KMS-11 (cell line): ENCODE data around the gene RASGEF1B.

Experiments
- H2AFZ ChIP-seq: fragments of 200-600 bp; sonication (generic); 2 replicates; pipeline ENCODE4 v1.6.1; 2016; ENCODE audit warnings: antibody characterized with exemption, mixed run types, low read depth
- H3K27ac ChIP-seq: fragments of 200-600 bp; sonication (generic); 2 replicates; pipeline ENCODE4 v1.6.1; 2016; ENCODE audit warnings: mild to moderate bottlenecking, mixed run types
- H3K27me3 ChIP-seq: fragments of 200-600 bp; sonication (generic); 2 replicates; pipeline ENCODE4 v1.6.1; 2017; ENCODE audit warnings: mild to moderate bottlenecking, low read depth, mixed run types, moderate library complexity; ENCODE audit not compliant: insufficient read depth
- H3K36me3 ChIP-seq: fragments of 200-600 bp; sonication (generic); 2 replicates; pipeline ENCODE4 v1.6.1; 2017; ENCODE audit warnings: mild to moderate bottlenecking, mixed run types; ENCODE audit not compliant: insufficient read depth
- H3K4me1 ChIP-seq: fragments of 200-600 bp; sonication (generic); 2 replicates; pipeline ENCODE4 v1.6.1; 2016; ENCODE audit warnings: mild to moderate bottlenecking, low read depth, mixed run types; ENCODE audit not compliant: poor library complexity, severe bottlenecking
- H3K4me2 ChIP-seq: fragments of 200-600 bp; sonication (generic); 2 replicates; pipeline ENCODE4 v1.7.0; 2016; ENCODE audit warnings: mild to moderate bottlenecking, mixed run types
- H3K4me3 ChIP-seq: fragments of 200-600 bp; sonication (generic); IDR thresholded peaks from 2 replicates; pipeline ENCODE4 v1.6.1; 2017; ENCODE audit warnings: low read depth, low read length, mixed read lengths; ENCODE audit not compliant: insufficient read depth
- H3K79me2 ChIP-seq: fragments of 200-600 bp; sonication (generic); 2 replicates; pipeline ENCODE4 v1.6.1; 2016; ENCODE audit warnings: low read depth, mixed run types; ENCODE audit not compliant: insufficient read depth
- H3K9ac ChIP-seq: fragments of 200-600 bp; sonication (generic); 2 replicates; pipeline ENCODE4 v1.6.1; 2016; ENCODE audit warnings: mild to moderate bottlenecking, mixed run types
- H4K20me1 ChIP-seq: fragments of 200-600 bp; sonication (generic); 2 replicates; pipeline ENCODE4 v1.6.1; 2016; ENCODE audit warnings: mild to moderate bottlenecking, mixed run types; ENCODE audit not compliant: insufficient read depth
- TF ChIP-seq, protein P1 (sequence below): fragments of 200-600 bp; sonication (generic); conservative IDR thresholded peaks from 2 replicates; pipeline ENCODE4 v1.6.1; 2017; ENCODE audit warnings: low read depth, mild to moderate bottlenecking, antibody characterized with exemption, low read length, moderate library complexity, mixed read lengths

Gene RASGEF1B

DNA sequence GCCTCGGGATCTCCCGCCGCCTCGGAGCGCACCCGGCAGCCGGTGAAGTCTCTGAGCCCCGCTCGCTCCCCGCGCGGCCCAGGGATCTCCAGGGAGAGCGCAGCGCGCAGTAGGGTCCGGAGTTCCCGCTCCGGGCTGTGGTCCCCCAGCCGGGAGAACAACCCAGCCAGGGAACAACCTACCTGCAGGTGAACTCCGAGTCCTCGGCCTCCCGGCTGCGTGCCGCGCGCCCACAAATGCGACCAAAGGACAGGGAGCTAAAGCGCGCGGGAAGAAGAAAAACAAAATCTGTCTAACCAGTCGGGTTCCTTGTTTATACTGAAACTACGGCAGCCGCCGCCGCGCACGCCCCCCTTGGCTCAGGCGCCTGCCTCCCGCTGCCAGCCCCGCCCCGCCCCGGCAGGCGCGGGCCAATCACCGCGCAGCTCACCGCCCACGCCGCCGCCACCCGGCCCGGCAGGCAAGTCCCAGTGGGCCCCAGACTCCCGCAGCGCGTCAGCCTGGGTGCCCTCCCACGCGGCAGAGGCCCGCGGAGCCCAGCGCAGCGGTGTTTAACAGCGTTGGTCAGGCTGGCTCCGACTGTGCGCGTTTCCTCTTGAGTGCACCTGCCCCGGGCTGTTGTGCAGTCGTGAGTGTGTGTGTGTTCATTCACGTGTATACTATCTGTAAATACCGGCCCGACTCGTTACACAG is at the start of gene RASGEF1B:
Gene RASGEF1B (minus strand): TSS at position 320 of the 693 bp plus-strand sequence. CDS start 12,399 bp downstream, outside the sequence.
- Histone ChIP-seq H3K4me2 (peak within 1 kb of the TSS; percentile 72), H3K4me1 (peaks cover 49% of the 10 kb centered on the region), H3K4me3 (peak within 1 kb of the TSS; percentile 95), H4K20me1 (no peaks in the 10 kb centered on the region), H3K36me3 (no peaks in the 10 kb centered on the region), H3K27ac (peak within 1 kb of the TSS; percentile 84), H3K9ac (peak within 1 kb of the TSS; percentile 78), H3K79me2 (peaks cover 48% of the 10 kb centered on the region), H2AFZ (peak within 1 kb of the TSS; percentile 56), H3K27me3 (no peaks in the 10 kb centered on the region)
- TF ChIP-seq, protein P1, sequence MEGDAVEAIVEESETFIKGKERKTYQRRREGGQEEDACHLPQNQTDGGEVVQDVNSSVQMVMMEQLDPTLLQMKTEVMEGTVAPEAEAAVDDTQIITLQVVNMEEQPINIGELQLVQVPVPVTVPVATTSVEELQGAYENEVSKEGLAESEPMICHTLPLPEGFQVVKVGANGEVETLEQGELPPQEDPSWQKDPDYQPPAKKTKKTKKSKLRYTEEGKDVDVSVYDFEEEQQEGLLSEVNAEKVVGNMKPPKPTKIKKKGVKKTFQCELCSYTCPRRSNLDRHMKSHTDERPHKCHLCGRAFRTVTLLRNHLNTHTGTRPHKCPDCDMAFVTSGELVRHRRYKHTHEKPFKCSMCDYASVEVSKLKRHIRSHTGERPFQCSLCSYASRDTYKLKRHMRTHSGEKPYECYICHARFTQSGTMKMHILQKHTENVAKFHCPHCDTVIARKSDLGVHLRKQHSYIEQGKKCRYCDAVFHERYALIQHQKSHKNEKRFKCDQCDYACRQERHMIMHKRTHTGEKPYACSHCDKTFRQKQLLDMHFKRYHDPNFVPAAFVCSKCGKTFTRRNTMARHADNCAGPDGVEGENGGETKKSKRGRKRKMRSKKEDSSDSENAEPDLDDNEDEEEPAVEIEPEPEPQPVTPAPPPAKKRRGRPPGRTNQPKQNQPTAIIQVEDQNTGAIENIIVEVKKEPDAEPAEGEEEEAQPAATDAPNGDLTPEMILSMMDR = no peak

DNA sequence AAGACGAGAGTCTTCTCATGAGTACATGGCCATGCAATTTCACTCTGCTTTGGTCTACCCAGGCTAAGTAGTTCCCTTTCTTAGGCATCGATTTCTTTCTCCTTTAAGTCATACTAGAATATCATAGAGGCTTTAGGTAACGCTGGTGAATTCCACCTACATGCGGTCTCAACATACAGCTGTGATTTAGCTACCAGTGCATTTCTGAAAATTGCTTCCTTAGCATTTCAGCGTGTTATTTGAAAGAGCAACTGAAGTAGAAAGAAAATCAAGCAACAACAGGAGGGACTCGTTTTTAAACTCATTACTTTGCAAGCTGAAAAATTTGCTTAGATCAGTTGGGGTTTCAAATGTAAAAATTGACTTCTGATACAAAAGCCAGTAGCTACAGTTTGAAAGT is 48.1 kb upstream of the RASGEF1B start:
- Histone ChIP-seq H3K4me1 (peaks cover 69% of the 10 kb centered on the region), H2AFZ (peak overlapping the region; percentile 5; the same call in 1 of the 2 replicates), H3K79me2 (no peaks in the 10 kb centered on the region), H3K27me3 (no peaks in the 10 kb centered on the region), H3K4me3 (no peak overlapping the region), H3K27ac (peak overlapping the region; percentile 71), H4K20me1 (no peaks in the 10 kb centered on the region), H3K4me2 (peak overlapping the region; percentile 53), H3K9ac (peak overlapping the region; percentile 18; the same call in 1 of the 2 replicates), H3K36me3 (no peaks in the 10 kb centered on the region)
- TF ChIP-seq, protein P1 = no peak

DNA sequence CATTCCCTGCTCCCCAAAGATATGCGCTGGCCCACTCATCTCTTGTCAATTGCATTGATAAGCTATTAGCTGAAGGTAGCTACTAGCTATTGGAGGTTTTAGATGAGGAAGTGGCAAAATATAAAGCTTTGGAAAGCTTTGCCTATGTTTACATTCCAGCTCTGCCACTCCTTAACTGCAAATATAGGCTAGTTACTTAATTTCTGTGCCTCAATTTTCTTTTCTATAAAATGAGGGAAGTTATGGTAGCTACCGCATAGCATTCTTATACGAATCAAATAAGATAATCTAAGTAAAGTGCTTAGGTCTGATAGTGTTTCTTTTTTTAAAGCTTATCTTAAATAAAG is 47.7 kb upstream of the RASGEF1B start:
- Histone ChIP-seq H3K4me2 (peak overlapping the region; percentile 53), H2AFZ (peak overlapping the region; percentile 17; the same call in 1 of the 2 replicates), H3K27ac (peak overlapping the region; percentile 71), H3K4me3 (no peak overlapping the region), H3K4me1 (peaks cover 71% of the 10 kb centered on the region), H3K27me3 (no peaks in the 10 kb centered on the region), H4K20me1 (no peaks in the 10 kb centered on the region), H3K36me3 (no peaks in the 10 kb centered on the region), H3K9ac (0 out of 2 replicates have a peak overlapping the region, but pooled peaks have one; percentile 18), H3K79me2 (no peaks in the 10 kb centered on the region)
- TF ChIP-seq, protein P1 = no peak

DNA sequence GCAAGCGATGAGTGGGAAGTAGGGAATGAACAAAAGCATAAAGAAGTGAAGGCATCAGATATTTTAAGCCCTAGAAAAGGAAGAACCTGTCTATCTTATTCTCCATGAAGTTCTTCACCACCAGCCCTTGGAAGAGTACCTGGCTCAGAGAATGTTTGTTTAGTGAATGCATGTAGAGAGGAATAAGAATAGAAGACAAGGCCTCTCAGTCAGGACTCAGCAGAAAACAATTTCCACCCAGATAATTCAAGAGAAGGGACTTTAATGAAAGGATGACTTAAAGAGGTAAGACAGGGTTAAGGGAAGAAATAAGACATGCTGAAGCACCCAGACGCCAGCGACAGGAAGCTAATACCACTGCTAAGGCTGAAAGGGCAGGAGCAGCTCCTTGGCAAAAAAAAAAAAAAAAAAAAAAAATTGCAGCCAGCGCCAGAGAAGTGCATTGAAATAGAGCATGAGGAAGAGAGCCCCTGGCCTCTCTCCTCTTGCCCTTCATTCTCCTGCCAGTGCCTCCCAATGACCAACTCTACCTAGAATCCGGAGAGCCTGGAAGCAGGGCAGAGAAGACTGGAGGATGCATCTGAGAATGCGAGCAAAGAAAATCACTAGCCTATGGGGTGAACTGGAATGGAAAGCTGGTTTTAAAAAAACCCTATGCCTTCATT is 47.2 kb upstream of the RASGEF1B start:
- peak overlapping the region; percentile 71 for H3K27ac ChIP-seq
- no peaks in the 10 kb centered on the region for H3K36me3 ChIP-seq
- no peaks in the 10 kb centered on the region for H4K20me1 ChIP-seq
- peak overlapping the region; percentile 17; the same call in 1 of the 2 replicates for H2AFZ ChIP-seq
- H3K9ac ChIP-seq = no peak overlapping the region
- H3K4me1 ChIP-seq = peaks cover 71% of the 10 kb centered on the region
- TF ChIP-seq, protein P1 = no peak
- H3K4me2 ChIP-seq = peak overlapping the region; percentile 53
- no peak overlapping the region for H3K4me3 ChIP-seq
- no peaks in the 10 kb centered on the region for H3K79me2 ChIP-seq
- H3K27me3 ChIP-seq = no peaks in the 10 kb centered on the region
